Ishikawa (cell line): ENCODE results near the gene ATXN7.

Experiments
- CEBPB ChIP-seq: IDR thresholded peaks from 2 replicates; pipeline ENCODE4 v1.6.1; 2012
- CREB1 ChIP-seq: IDR thresholded peaks from 2 replicates; pipeline ENCODE4 v1.6.1; 2012; ENCODE audit warnings: low read depth
- EGR1 ChIP-seq: IDR thresholded peaks from 2 replicates; pipeline ENCODE4 v1.6.1; 2012
- EP300 ChIP-seq: IDR thresholded peaks from 2 replicates; pipeline ENCODE4 v1.6.1; 2012; ENCODE audit warnings: borderline replicate concordance
- RAD21 ChIP-seq: IDR thresholded peaks from 2 replicates; pipeline ENCODE4 v1.6.1; 2012; ENCODE audit warnings: low read depth
- USF1 ChIP-seq: IDR thresholded peaks from 2 replicates; pipeline ENCODE4 v1.6.1; 2012
- YY1 ChIP-seq: IDR thresholded peaks from 2 replicates; pipeline ENCODE4 v1.6.1; 2012; ENCODE audit warnings: low read depth
- ZBTB7A ChIP-seq: IDR thresholded peaks from 2 replicates; pipeline ENCODE4 v1.6.1; 2012; ENCODE audit warnings: low read depth

GRCh38 chr3:63974451-63974850 lies 110.8 kb downstream of the ATXN7 start:
- no peak for TF ChIP-seq USF1
- TF ChIP-seq EGR1: no peak
- no peak for TF ChIP-seq EP300
- no peak for TF ChIP-seq CREB1
- TF ChIP-seq YY1: no peak
- TF ChIP-seq CEBPB: no peak
- TF ChIP-seq RAD21: no peak
- TF ChIP-seq ZBTB7A: no peak
